Erythroblast (primary cell): Measurements from ENCODE around the gene WNT5A.

Experiments
- DNase-seq, 2 experiments: peaks; one replicate each; lab custom pipeline; 2025; lab: John Stamatoyannopoulos, UW
- GATA1 ChIP-seq: IDR thresholded peaks from 2 replicates; pipeline ENCODE4 v1.6.1; 2011; ENCODE audit warnings: low read depth, mild to moderate bottlenecking, control low read depth, low read length, moderate library complexity
- POLR2A ChIP-seq: IDR thresholded peaks from 2 replicates; pipeline ENCODE4 v1.6.1; 2011; ENCODE audit warnings: mild to moderate bottlenecking, low read length

The WNT5A gene

GRCh38 chr3:55461896-55462295 is 25.2 kb downstream of the WNT5A start:
- DNase-seq: no peak
- no peak for TF ChIP-seq GATA1
- TF ChIP-seq POLR2A: no peak

GRCh38 chr3:55459838-55460237 is 27.3 kb downstream of the WNT5A start:
- no peak for TF ChIP-seq GATA1
- TF ChIP-seq POLR2A: no peak
- no peak for DNase-seq

GRCh38 chr3:55458181-55458790 is 28.8 kb downstream of the WNT5A start:
- TF ChIP-seq POLR2A (no peak), GATA1 (no peak)
- DNase-seq: peak in 1 of 2 experiments; percentile 3

- TF ChIP-seq POLR2A (no peak), GATA1 (no peak)
- no peak for DNase-seq
These were observed 31.2 kb downstream of the WNT5A start for GRCh38 chr3:55455915-55456314.

- TF ChIP-seq POLR2A (no peak), GATA1 (no peak)
- no peak for DNase-seq
These were observed 32.5 kb downstream of the WNT5A start for GRCh38 chr3:55454611-55455010.

- no peak for DNase-seq
These were observed 33.1 kb downstream of the WNT5A start for GRCh38 chr3:55453886-55454496.

GRCh38 chr3:55452886-55453285 is 34.2 kb downstream of the WNT5A start:
- TF ChIP-seq GATA1: no peak
- no peak for TF ChIP-seq POLR2A
- no peak for DNase-seq

More at GRCh38 chr3:55453886-55454496, 33.1 kb downstream of the WNT5A start:
- TF ChIP-seq POLR2A (no peak), GATA1 (no peak)

DNA sequence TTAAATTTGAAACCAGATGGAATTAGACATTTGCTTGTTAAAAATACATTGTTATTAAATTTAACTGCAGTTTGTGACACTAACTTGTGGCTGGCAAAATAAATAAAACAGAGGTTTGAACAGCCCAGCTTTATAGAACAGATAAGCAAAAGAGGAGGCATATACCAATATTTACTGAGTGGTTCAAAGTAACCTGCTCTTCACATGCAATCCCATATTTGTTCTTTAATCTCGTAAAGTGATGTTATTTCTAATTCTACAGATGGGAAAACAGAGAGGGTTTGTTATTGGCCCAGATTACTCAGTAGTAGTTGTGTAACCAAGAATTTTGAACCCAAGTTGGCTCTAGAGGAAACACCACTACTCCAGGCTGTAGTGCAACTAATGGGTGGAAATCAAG is 37.6 kb downstream of the WNT5A start:
- DNase-seq: no peak
- no peak for TF ChIP-seq POLR2A
- TF ChIP-seq GATA1: no peak

DNA sequence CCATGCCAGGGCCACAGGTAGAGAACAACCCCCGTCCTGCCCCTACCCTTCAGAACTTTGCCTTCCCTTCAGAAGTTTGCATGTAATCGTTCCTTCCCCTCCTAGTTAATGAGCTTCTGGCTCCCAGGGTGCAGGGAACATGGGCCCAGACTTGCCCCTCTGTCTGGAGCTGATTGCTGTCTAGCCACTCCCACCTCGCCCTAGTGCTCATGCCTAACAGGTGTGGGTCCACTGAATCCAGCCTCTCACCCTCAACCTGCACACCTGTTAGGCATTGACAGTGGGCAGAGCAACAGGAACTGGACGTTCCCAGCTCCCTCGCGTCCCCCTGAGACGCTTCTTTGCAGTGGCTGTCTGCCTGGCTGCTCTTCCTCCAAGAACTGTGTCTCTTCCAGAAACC is 40.3 kb downstream of the WNT5A start:
- DNase-seq: no peak
- TF ChIP-seq GATA1 (no peak), POLR2A (no peak)

GRCh38 chr3:55445551-55445950 is 41.6 kb downstream of the WNT5A start:
- DNase-seq: no peak
- TF ChIP-seq GATA1: no peak
- no peak for TF ChIP-seq POLR2A

GRCh38 chr3:55443346-55443745 is 43.8 kb downstream of the WNT5A start:
- TF ChIP-seq POLR2A (no peak), GATA1 (no peak)
- no peak for DNase-seq

DNA sequence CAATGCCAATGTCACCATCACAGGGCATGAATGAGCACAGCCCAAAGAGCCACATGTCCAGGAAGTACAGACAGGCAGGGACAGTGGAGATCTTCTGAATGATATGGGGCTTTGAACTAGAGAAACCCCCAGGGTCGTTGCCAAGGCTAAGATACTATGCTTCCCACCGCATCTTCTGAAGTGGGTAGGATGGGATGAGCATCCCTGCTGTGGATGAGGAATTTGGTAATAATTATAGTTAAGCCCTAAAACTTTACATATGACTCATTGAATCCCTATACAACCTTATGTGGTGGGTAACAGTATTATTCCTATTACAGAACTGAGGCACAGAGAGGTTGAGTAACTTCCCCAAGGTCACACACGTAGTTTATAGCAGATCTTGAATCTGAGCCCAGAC is 44.2 kb downstream of the WNT5A start:
- no peak for TF ChIP-seq GATA1
- TF ChIP-seq POLR2A: no peak
- no peak for DNase-seq

- TF ChIP-seq GATA1 (no peak), POLR2A (no peak)
- DNase-seq: no peak
These were observed 45.6 kb downstream of the WNT5A start for GRCh38 chr3:55441499-55441898.

- DNase-seq: no peak
- TF ChIP-seq GATA1: no peak
- TF ChIP-seq POLR2A: no peak
These were observed 46.9 kb downstream of the WNT5A start for GRCh38 chr3:55440104-55440708.
